Transverse colon (tissue), 4 donors: ENCODE measurements around the gene PEG3. TPM values are rescaled to one million over a fixed set of nuclear protein-coding genes. Genes with fewer than 3 reads are reported as not detected.

ENCODE experiments used
- DNase-seq: peaks from one replicate; pipeline ENCODE4 v3.0.0-alpha.2; 2019
- H3K27ac ChIP-seq, 4 donors: fragments of 200-600 bp; sonication (generic); 2 replicates each; pipeline ENCODE4 v1.5.1; 2016 to 2018; ENCODE audit warnings: inconsistent platforms in 4 of 4
- H3K27me3 ChIP-seq: fragments of 200-600 bp; sonication (generic); 2 replicates; pipeline ENCODE4 v1.5.1; 2017; ENCODE audit warnings: inconsistent platforms
- H3K36me3 ChIP-seq, 4 donors: fragments of 200-600 bp; sonication (generic); 2 replicates each; pipeline ENCODE4 v1.5.1; 2017 to 2019; ENCODE audit warnings: inconsistent platforms in 4 of 4
- H3K4me1 ChIP-seq, 4 donors: fragments of 200-600 bp; sonication (generic); 2 replicates each; pipeline ENCODE4 v1.5.1; 2017 to 2020; ENCODE audit warnings: inconsistent platforms in 4 of 4
- H3K4me3 ChIP-seq, 4 donors: fragments of 200-600 bp; sonication (generic); 1 replicate in 1 of 4; 2 replicates in 3 of 4; pipeline versions ENCODE4 v1.5.1 to v1.6.1; 2017 to 2019; ENCODE audit warnings: inconsistent platforms in 4 of 4
- H3K9me3 ChIP-seq, 2 donors: fragments of 200-600 bp; sonication (generic); 2 replicates each; pipeline ENCODE4 v1.5.1; 2017 to 2019; ENCODE audit warnings: inconsistent platforms in 2 of 2
- EP300 ChIP-seq: sonication (generic); formaldehyde crosslinking; IDR thresholded peaks from one replicate; pipeline ENCODE4 v1.6.1; 2017; ENCODE audit warnings: antibody characterized with exemption, low read depth
- POLR2A ChIP-seq: fragments of 450-650 bp; IDR thresholded peaks from one replicate; pipeline ENCODE4 v1.6.1; 2016; ENCODE audit warnings: antibody characterized with exemption, mild to moderate bottlenecking, moderate library complexity
- POLR2AphosphoS5 ChIP-seq, 3 donors: sonication (generic); formaldehyde crosslinking; IDR thresholded peaks; one replicate each; pipeline ENCODE4 v1.6.1; 2016; ENCODE audit warnings: antibody characterized with exemption in 3 of 3
- WGBS, 2 donors: methylation state at CpG; one replicate each; pipeline ENCODE4 v1.1.5; 2018; ENCODE audit warnings: low coverage in 1 of 2; 5-methylcytosine and 5-hydroxymethylcytosine counted together
- in situ Hi-C, 4 donors: fragments of 200-750 bp; cut with MboI; loops; one replicate each; pipeline versions ENCODE4 v1.15.0 to v1.15.1; 2017; ENCODE audit warnings: low sequenced_read_pairs in 3 of 4, low pct_ligation_motif_present in 1 of 4, low pct_unique_long_range_greater_than_20kb in 1 of 4
- intact Hi-C: fragments of 100-400 bp; cut with DNase I; formaldehyde crosslinking; loops from one replicate; pipeline ENCODE4 v1.15.1; 2023; ENCODE audit warnings: low total_unique reads
- small RNA-seq, 4 donors: library from RNA; depleted of rRNA; stranded (forward); fragments of <200 nt; gene quantifications; one replicate each; pipeline ENCODE3, GENCODE V24; 2016
- total RNA-seq, 4 donors: library from RNA; depleted of rRNA; stranded (reverse); fragments of >200 nt; gene quantifications; one replicate each; pipeline ENCODE4 v1.1.0, GENCODE V29; 2016
- TF ChIP-seq, protein P1 (sequence below), 5 experiments: fragments of 200-600 bp in 3 of 5; fragments of 450-650 bp in 2 of 5; sonication (generic) in 3 of 5; IDR thresholded peaks; 1 replicate in 2 of 5; 2 replicates in 3 of 5; pipeline ENCODE4 v1.5.1; 2016 to 2017; ENCODE audit warnings: antibody characterized with exemption in 5 of 5, inconsistent platforms in 3 of 5, mild to moderate bottlenecking in 2 of 5, moderate library complexity in 1 of 5

Gene PEG3
- total RNA-seq, 4 donors from 2014 or later = 0.80 to 6.7 (median 3.4) TPM

DNA sequence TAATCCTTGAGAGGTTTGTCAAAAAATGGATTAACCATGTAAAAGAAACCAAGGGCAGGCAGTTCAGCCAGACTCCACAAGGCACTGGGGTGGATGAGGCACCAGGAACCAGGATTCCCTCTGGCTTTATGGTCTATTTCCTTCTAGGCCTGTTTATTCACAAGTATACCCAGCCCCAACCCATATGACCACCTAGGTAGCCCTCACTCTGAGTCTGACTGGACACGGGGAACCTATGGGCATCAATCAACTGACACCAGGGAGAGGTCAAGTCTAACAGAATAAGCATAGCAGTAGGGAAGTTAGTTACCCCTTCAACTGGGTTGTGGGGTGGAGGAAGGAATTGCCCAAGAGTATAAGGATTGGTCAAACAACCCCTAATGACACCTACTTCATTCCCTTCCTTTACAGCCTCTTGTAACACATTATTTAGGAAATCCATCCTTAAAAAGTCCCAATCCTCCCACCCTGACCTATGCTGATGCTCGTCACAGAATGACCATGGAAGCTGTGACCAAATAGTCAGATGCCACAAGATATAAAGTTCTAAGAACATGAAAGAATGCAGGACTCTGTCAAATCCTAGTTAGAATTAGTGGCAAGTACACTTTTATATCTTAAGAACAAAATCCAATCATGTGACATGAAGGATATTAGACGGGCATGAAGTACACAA lies 31.7 kb downstream of the PEG3 start:
- TF ChIP-seq POLR2AphosphoS5 (IDR thresholded peaks at IDR 0.05) (no peak), POLR2A (no peak), EP300 (no peak)
- TF ChIP-seq, protein P1, sequence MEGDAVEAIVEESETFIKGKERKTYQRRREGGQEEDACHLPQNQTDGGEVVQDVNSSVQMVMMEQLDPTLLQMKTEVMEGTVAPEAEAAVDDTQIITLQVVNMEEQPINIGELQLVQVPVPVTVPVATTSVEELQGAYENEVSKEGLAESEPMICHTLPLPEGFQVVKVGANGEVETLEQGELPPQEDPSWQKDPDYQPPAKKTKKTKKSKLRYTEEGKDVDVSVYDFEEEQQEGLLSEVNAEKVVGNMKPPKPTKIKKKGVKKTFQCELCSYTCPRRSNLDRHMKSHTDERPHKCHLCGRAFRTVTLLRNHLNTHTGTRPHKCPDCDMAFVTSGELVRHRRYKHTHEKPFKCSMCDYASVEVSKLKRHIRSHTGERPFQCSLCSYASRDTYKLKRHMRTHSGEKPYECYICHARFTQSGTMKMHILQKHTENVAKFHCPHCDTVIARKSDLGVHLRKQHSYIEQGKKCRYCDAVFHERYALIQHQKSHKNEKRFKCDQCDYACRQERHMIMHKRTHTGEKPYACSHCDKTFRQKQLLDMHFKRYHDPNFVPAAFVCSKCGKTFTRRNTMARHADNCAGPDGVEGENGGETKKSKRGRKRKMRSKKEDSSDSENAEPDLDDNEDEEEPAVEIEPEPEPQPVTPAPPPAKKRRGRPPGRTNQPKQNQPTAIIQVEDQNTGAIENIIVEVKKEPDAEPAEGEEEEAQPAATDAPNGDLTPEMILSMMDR (IDR thresholded peaks at IDR 0.05) = no peak
- intact Hi-C loops = no loop called here
- Histone ChIP-seq H3K4me1 (no peaks in the 10 kb centered on the region), H3K27ac (no peak overlapping the region), H3K27me3 (no peaks in the 10 kb centered on the region), H3K36me3 (no peaks in the 10 kb centered on the region), H3K9me3 (peaks cover 9 to 10% of the 10 kb centered on the region in 2 donors), H3K4me3 (no peak overlapping the region)
- in situ Hi-C loops = no loop called here
- WGBS, 2 donors = 79 to 100% methylated on average over 1 to 3 of the region's 3 CpGs
- no peak for DNase-seq

DNA sequence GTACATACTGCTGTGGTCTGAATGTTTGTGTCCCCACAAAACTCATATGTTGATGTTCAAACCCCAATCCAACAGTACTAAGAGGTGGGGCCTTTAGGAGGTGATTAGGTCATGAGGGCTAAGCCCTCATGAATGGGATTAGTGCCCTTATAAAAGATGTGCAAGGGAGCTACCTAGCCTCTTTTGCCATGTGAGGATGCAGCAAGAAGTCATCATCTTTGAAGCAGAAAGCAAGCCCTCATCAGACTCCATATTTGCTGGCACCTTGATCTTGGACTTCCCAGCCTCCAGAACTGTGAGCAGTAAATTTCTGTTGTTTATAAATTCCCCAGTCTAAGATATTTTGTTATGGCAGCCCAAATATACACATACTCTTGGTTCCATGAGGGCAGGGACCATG lies 33.9 kb downstream of the PEG3 start:
- in situ Hi-C loops (no loop called here), intact Hi-C loops (no loop called here)
- peaks cover 15 to 16% of the 10 kb centered on the region in 2 donors for H3K9me3 ChIP-seq
- no peaks in the 10 kb centered on the region for H3K4me1 ChIP-seq
- no peak overlapping the region for H3K4me3 ChIP-seq
- no peak for TF ChIP-seq POLR2A
- no peak for TF ChIP-seq EP300
- TF ChIP-seq, protein P1 (IDR thresholded peaks at IDR 0.05) = no peak
- TF ChIP-seq POLR2AphosphoS5 (IDR thresholded peaks at IDR 0.05) = no peak
- H3K27ac ChIP-seq = no peak overlapping the region
- H3K27me3 ChIP-seq = no peaks in the 10 kb centered on the region
- no peak for DNase-seq
- H3K36me3 ChIP-seq = no peaks in the 10 kb centered on the region

Small RNA genes within 50 kb of the gene (small RNA-seq; reads per million reads assigned to genes)
- 0 reads per million in 4 donors for gene AC006115.2

Other genes starting within 250 kb of the PEG3 start
- gene ZNF71, start 245.4 kb downstream of the PEG3 start, total RNA-seq = 10 to 100 TPM in 1 of 4 donors, 1 to 10 TPM in 3; 4.4 to 10.5 (median 5.6) TPM
- not detected for gene SMIM17, start 197.6 kb downstream of the PEG3 start, total RNA-seq
- gene ZNF835, start 169.0 kb downstream of the PEG3 start, total RNA-seq = 1 to 10 TPM in 2 of 4 donors, under 1 TPM in 1, not detected in 1; 0.37 to 2.2 (median 1.4) TPM
- 1 to 10 TPM in 2 of 4 donors, under 1 TPM in 1, not detected in 1; 0.16 to 2.2 (median 1.2) TPM for gene ZIM2, start within 50 bp of the PEG3 start, total RNA-seq